ENCODE data around the gene AMER1.

- TF ChIP-seq CTCF (conservative IDR thresholded peaks at IDR 0.05 in 1 of 2, IDR thresholded peaks at IDR 0.05 in 1 of 2; ENCODE audit: extremely low read depth in 1 of 2, insufficient read depth in 1 of 2, low read depth in 1 of 2, low read length in 2 of 2) (no peak), EZH2 (IDR thresholded peaks at IDR 0.05; ENCODE audit: borderline replicate concordance, low read length) (no peak)
These were observed 12.5 kb upstream of the AMER1 start for GRCh38 chrX:64218023-64218422.

Measured in mammary epithelial cell (primary cell).